ENCODE measurements around the gene ACSF2.
"Not testable (repeated sequence)": the region's sequence is repeated elsewhere in the genome, so short reads cannot be mapped to it uniquely, and the experiment has no call there.

ACSF2 gene

GRCh38 chr17:50424246-50424995 lies 1.6 kb upstream of the ACSF2 start:
- TF ChIP-seq, protein P1, sequence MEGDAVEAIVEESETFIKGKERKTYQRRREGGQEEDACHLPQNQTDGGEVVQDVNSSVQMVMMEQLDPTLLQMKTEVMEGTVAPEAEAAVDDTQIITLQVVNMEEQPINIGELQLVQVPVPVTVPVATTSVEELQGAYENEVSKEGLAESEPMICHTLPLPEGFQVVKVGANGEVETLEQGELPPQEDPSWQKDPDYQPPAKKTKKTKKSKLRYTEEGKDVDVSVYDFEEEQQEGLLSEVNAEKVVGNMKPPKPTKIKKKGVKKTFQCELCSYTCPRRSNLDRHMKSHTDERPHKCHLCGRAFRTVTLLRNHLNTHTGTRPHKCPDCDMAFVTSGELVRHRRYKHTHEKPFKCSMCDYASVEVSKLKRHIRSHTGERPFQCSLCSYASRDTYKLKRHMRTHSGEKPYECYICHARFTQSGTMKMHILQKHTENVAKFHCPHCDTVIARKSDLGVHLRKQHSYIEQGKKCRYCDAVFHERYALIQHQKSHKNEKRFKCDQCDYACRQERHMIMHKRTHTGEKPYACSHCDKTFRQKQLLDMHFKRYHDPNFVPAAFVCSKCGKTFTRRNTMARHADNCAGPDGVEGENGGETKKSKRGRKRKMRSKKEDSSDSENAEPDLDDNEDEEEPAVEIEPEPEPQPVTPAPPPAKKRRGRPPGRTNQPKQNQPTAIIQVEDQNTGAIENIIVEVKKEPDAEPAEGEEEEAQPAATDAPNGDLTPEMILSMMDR (IDR thresholded peaks at IDR 0.05; ENCODE audit: low read depth, low read length, missing control alignments) = no peak
- no peak overlapping the region for H3K4me3 ChIP-seq (replicated peaks; ENCODE audit: low read depth, low read length)
- DNase-seq (ENCODE audit: extremely low read depth, low read depth) = no peak

DNA sequence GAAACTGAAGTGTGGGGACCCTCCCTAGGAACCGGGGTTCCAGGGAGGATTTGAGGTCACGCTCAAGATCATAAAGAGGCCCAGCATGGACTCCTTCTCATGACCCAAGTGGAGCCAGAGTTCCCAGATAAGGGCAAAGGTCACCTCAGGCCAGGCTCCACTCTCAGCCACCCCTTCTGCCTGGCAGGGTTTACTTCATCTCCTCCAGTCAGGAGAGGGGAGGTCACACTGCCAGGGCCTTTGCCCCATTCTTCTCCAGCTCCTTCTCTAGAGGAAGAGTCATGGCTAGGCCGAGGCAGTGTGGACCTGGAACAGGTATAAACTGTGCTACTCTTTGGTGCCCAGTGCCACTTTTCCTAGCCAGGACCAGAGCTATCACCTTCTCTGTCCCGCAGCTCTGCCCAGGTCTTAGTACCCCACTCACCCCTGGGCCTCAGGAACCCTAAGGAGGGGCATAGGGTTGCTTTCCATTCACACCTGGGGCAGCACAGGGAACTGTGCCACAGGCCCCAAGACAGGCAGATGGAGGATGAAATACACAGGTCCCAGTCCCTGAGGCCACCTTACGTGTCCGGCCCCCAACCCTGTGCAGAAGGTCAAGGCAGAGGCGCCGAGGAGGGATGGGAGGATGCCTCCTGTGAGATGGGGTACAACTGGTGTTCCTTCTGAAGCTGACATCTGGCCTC lies 879 bp upstream of the ACSF2 start:
- peak overlapping the region; percentile 49 for H3K4me3 ChIP-seq (replicated peaks; ENCODE audit: low read depth, low read length)
- no peak for DNase-seq (ENCODE audit: extremely low read depth, low read depth)
- TF ChIP-seq, protein P1 (IDR thresholded peaks at IDR 0.05; ENCODE audit: low read depth, low read length, missing control alignments) = no peak

GRCh38 chr17:50426472-50426782 lies 409 bp downstream of the ACSF2 start:
- no peak for DNase-seq (ENCODE audit: extremely low read depth, low read depth)
- TF ChIP-seq, protein P1 (IDR thresholded peaks at IDR 0.05; ENCODE audit: low read depth, low read length, missing control alignments) = no peak
- H3K4me3 ChIP-seq (replicated peaks; ENCODE audit: low read depth, low read length) = peak overlapping the region; percentile 49

- DNase-seq (ENCODE audit: extremely low read depth, low read depth) = no peak
Measured at GRCh38 chr17:50426814-50427787, 1.1 kb downstream of the ACSF2 start.

DNA sequence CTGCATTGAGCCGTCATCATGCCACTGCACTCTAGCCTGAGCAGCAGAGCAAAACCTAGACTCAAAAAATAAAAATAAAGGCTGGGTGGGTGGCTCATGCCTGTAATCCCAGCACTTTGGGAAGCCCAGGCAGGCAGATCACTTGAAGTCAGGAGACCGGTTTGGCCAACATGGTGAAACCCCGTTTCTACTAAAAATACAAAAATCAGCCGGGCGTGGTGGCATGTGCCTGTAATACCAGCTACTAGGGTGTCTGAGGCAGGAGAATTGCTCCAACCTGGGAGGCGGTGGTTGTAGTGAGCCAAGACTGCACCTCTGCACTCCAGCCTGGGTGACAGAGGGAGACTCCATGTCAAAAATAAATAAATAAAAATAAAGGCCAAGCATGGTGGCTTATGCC lies 2.1 kb downstream of the ACSF2 start:
- not testable (repeated sequence) for H3K4me3 ChIP-seq (replicated peaks; ENCODE audit: low read depth, low read length); DNase-seq (ENCODE audit: extremely low read depth, low read depth)

More at GRCh38 chr17:50426814-50427787, 1.1 kb downstream of the ACSF2 start:
- H3K4me3 ChIP-seq (replicated peaks; ENCODE audit: low read depth, low read length) = peak overlapping the region; percentile 49
- TF ChIP-seq, protein P1 (IDR thresholded peaks at IDR 0.05; ENCODE audit: low read depth, low read length, missing control alignments) = no peak

DNA sequence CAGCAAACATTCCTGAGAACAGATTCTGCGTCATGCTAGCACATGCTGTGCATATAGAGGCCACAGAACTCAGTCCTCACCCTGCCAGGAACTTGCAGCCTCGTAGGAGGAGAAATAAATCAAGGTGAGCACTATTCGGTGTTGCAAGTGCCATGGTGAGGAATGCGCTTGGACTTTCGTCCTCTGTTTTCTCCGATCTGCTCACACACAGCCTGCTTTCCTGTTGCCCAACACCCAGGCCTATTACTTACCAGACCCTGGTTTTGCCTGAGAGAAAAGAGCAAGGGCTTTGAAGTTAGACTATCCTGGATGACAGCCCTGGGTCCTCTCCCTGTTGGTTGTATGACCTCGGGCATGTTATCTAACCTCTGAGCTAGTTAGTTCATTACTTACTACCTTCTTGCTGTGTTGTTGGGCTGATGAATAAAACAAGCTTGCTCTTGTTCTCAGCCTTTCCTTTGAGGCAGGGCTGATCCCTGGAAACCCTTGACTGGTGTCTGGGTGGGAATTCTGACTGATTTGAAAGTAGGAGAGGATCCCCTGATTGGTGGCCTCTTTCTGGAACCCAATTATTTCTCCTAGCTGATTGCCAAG lies 2.9 kb downstream of the ACSF2 start:
- DNase-seq (ENCODE audit: extremely low read depth, low read depth) = no peak
- H3K4me3 ChIP-seq (replicated peaks; ENCODE audit: low read depth, low read length) = no peak overlapping the region
- TF ChIP-seq, protein P1 (IDR thresholded peaks at IDR 0.05; ENCODE audit: low read depth, low read length, missing control alignments) = no peak

All from HFF-Myc (cell line).